Upper lobe of left lung (tissue), 6 donors: ENCODE results near the gene MINPP1. TPM values are rescaled to one million over a fixed set of nuclear protein-coding genes. Genes with fewer than 3 reads are reported as not detected.

ENCODE experiments used
- ATAC-seq, 2 donors: fragments of 200-7000 bp; cut with Tn5 transposase; one replicate each; pipeline ENCODE4 v1.9.1; 2022; ENCODE audit warnings: mild to moderate bottlenecking in 2 of 2, moderate library complexity in 2 of 2; ENCODE audit not compliant: low FRiP score in 2 of 2
- DNase-seq, 2 donors: peaks; one replicate each; pipeline ENCODE4 v3.0.0-alpha.2; 2019 to 2020
- H3K27ac ChIP-seq, 4 donors: fragments of 200-600 bp; sonication (generic); one replicate each; pipeline ENCODE4 v1.5.1; 2016 to 2019
- H3K27me3 ChIP-seq, 4 donors: fragments of 200-600 bp; sonication (generic); one replicate each; pipeline ENCODE4 v1.5.1; 2017 to 2019
- H3K36me3 ChIP-seq, 4 donors: fragments of 200-600 bp; sonication (generic); one replicate each; pipeline ENCODE4 v1.5.1; 2016 to 2019
- H3K4me1 ChIP-seq, 4 donors: fragments of 200-600 bp; sonication (generic); one replicate each; pipeline ENCODE4 v1.5.1; 2018 to 2019
- H3K4me3 ChIP-seq, 4 donors: fragments of 200-600 bp; sonication (generic); one replicate each; pipeline ENCODE4 v1.5.1; 2017 to 2019; ENCODE audit warnings: mild to moderate bottlenecking in 2 of 4, moderate library complexity in 1 of 4
- H3K9me3 ChIP-seq, 4 donors: fragments of 200-600 bp; sonication (generic); one replicate each; pipeline ENCODE4 v1.5.1; 2018 to 2019
- EP300 ChIP-seq, 4 donors: sonication (generic); formaldehyde crosslinking; IDR thresholded peaks; one replicate each; pipeline ENCODE4 v1.5.1; 2017; ENCODE audit warnings: antibody characterized with exemption in 4 of 4, control low read depth in 2 of 4
- POLR2A ChIP-seq, 4 donors: fragments of 450-650 bp; IDR thresholded peaks; one replicate each; pipeline ENCODE4 v1.5.1; 2016 to 2017; ENCODE audit warnings: antibody characterized with exemption in 4 of 4, mild to moderate bottlenecking in 2 of 4
- POLR2AphosphoS5 ChIP-seq, 2 donors: sonication (generic); formaldehyde crosslinking; IDR thresholded peaks; one replicate each; pipeline ENCODE4 v1.5.1; 2017; ENCODE audit warnings: antibody characterized with exemption in 2 of 2
- WGBS, 2 donors: methylation state at CpG; one replicate each; pipeline ENCODE4 v1.1.5; 2017 to 2018; 5-methylcytosine and 5-hydroxymethylcytosine counted together
- total RNA-seq, 6 donors: library from RNA; depleted of rRNA in 4 of 6; stranded (reverse); fragments of >200 nt in 4 of 6; gene quantifications; one replicate each; pipeline versions ENCODE4 v1.1.0 to v1.2.1, GENCODE V29; 2016 to 2021
- TF ChIP-seq, protein P1 (sequence below), 6 experiments: fragments of 450-650 bp in 4 of 6; fragments of 200-600 bp in 2 of 6; sonication (generic) in 2 of 6; IDR thresholded peaks; one replicate each; pipeline ENCODE4 v1.5.1; 2016 to 2019; ENCODE audit warnings: antibody characterized with exemption in 6 of 6
- donor health status: DM: no; HTN: no; CAD: no; lungs with moderate emphysema.
- donor health status: DM: no; HTN: yes; CAD: no; lungs with severe emphysema.

Gene MINPP1
- total RNA-seq, 6 donors from 2014 or later = 8.0 to 22.2 (median 15.4) TPM

DNA sequence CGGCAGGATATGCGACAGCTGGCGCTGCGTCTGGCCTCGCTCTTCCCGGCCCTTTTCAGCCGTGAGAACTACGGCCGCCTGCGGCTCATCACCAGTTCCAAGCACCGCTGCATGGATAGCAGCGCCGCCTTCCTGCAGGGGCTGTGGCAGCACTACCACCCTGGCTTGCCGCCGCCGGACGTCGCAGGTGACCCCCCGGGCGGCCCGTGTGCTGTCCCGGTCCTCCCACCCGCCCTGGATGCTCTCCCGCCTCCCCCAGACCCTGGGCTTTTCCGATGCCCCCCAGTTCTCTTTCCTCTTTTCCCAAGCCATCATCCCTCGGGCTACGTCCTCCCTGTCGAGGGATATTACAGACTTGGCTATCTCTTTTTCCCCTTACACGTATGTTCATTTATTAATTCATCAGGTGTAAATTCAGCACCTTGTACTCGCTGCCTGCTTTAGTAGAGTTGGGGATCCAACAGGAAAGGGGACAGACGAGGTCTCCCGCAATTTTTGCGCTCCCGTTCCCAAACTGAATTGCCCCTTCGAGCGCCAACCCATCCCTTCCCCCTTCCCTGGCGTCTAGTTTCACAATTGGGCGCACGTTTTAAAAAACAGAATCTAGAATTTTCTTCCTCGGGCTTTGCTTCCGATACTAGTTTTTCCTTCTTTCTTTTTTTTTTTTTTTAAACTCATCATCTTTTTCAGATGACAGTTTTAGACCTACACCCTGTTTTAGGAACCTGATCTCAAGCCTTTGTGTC lies 846 bp downstream of the MINPP1 start:
- 1 to 4% methylated on average over 20 to 28 of the region's 41 CpGs for WGBS, 2 donors
- Histone ChIP-seq H3K27ac (peak overlapping the region; percentile 72 to 88 (median 82)), H3K4me3 (peak overlapping the region; percentile 73 to 98 (median 78)), H3K27me3 (no peaks in the 10 kb centered on the region), H3K9me3 (no peaks in the 10 kb centered on the region), H3K36me3 (peaks cover 0 to 22% (median 3%) of the 10 kb centered on the region in 4 donors), H3K4me1 (peaks cover 5 to 21% (median 11%) of the 10 kb centered on the region in 4 donors)
- TF ChIP-seq, protein P1, sequence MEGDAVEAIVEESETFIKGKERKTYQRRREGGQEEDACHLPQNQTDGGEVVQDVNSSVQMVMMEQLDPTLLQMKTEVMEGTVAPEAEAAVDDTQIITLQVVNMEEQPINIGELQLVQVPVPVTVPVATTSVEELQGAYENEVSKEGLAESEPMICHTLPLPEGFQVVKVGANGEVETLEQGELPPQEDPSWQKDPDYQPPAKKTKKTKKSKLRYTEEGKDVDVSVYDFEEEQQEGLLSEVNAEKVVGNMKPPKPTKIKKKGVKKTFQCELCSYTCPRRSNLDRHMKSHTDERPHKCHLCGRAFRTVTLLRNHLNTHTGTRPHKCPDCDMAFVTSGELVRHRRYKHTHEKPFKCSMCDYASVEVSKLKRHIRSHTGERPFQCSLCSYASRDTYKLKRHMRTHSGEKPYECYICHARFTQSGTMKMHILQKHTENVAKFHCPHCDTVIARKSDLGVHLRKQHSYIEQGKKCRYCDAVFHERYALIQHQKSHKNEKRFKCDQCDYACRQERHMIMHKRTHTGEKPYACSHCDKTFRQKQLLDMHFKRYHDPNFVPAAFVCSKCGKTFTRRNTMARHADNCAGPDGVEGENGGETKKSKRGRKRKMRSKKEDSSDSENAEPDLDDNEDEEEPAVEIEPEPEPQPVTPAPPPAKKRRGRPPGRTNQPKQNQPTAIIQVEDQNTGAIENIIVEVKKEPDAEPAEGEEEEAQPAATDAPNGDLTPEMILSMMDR (IDR thresholded peaks at IDR 0.05) = peak in 5 of 6 experiments; percentile 33 to 55 (median 54)
- TF ChIP-seq POLR2A (IDR thresholded peaks at IDR 0.05) = no peak
- ATAC-seq = peak; percentile 83 to 90
- DNase-seq = peak; percentile 74 to 88

DNA sequence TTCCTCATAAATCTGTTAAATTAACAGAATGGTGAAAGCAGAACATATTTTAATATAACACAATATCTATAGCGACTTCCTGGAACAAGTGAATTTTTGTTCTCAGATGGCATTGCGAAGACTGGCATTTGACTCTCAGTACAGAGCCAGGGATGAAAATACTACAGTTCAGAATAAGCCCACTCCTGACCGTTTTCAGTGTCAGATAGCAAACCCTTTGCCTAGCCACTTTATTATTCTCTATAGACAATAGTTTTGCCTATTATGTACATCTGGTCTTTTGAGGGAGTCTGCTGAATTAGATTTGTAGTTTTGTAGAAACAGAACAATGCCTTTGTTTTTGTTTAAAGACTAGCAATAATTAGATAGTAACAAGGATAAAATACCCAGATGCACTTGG lies 2.3 kb downstream of the MINPP1 start:
- 83 to 88% methylated on average over 3 of the region's 3 CpGs for WGBS, 2 donors
- ATAC-seq (no peak), DNase-seq (no peak)
- no peaks in the 10 kb centered on the region for H3K9me3 ChIP-seq
- H3K27ac ChIP-seq = no peak overlapping the region
- H3K4me1 ChIP-seq = peaks cover 5 to 21% (median 11%) of the 10 kb centered on the region in 4 donors
- no peak overlapping the region for H3K4me3 ChIP-seq
- TF ChIP-seq, protein P1 (IDR thresholded peaks at IDR 0.05) = no peak
- TF ChIP-seq POLR2A (IDR thresholded peaks at IDR 0.05) (no peak), POLR2AphosphoS5 (IDR thresholded peaks at IDR 0.05) (no peak), EP300 (IDR thresholded peaks at IDR 0.05) (no peak)
- peaks cover 0 to 30% (median 5%) of the 10 kb centered on the region in 4 donors for H3K36me3 ChIP-seq
- no peaks in the 10 kb centered on the region for H3K27me3 ChIP-seq

DNA sequence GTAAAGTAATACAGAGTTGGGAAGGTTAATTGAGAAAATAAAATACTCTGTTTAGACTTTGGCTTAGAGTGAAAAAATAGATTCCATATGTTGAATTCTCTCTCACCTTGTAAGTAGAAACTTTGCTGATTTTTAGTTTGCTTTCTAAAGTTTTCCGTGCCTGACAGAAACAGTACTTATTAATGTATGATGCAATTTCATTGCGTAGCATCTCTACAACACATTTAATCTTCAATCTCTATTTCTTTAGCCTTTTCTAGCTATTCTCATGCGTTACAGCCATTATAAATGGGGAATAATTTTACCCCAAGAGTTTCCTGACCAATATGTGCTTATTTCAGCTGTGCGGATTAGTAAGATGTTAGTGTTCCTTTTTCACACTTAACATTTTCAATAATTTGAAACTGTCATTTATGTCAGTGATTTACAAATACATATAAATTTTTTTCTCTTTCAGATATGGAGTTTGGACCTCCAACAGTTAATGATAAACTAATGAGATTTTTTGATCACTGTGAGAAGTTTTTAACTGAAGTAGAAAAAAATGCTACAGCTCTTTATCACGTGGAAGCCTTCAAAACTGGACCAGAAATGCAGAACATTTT lies 3.3 kb downstream of the MINPP1 start:
- Histone ChIP-seq H3K27ac (no peak overlapping the region), H3K27me3 (no peaks in the 10 kb centered on the region), H3K9me3 (no peaks in the 10 kb centered on the region), H3K36me3 (peaks cover 0 to 33% (median 5%) of the 10 kb centered on the region in 4 donors), H3K4me1 (peaks cover 5 to 21% (median 11%) of the 10 kb centered on the region in 4 donors), H3K4me3 (no peak overlapping the region)
- WGBS, 2 donors = 87 to 88% methylated on average over 5 of the region's 5 CpGs
- TF ChIP-seq POLR2AphosphoS5 (IDR thresholded peaks at IDR 0.05) (no peak), POLR2A (IDR thresholded peaks at IDR 0.05) (no peak), EP300 (IDR thresholded peaks at IDR 0.05) (no peak)
- TF ChIP-seq, protein P1 (IDR thresholded peaks at IDR 0.05) = no peak
- DNase-seq (no peak), ATAC-seq (no peak)

DNA sequence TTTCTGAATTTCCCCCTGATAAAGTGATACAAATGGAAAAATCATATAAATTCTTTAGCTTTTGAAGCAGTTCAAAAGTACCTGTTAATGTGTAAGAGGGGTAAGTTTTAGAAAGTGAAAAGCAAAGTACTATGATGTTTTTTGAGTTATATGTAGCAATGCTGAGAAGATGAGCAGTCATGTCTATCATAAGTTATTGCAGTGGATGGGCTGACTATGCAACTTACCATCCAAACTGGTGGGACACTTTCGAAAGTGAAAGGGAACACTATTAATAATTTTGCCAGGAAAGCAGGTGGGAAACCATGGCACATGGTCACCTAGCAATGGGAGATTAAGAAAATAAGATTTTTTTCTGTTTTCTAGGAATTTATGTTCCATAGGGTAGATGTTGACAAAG lies 4.1 kb downstream of the MINPP1 start:
- H3K36me3 ChIP-seq = peaks cover 0 to 41% (median 7%) of the 10 kb centered on the region in 4 donors
- peaks cover 5 to 21% (median 11%) of the 10 kb centered on the region in 4 donors for H3K4me1 ChIP-seq
- no peaks in the 10 kb centered on the region for H3K9me3 ChIP-seq
- H3K27ac ChIP-seq = no peak overlapping the region
- 91 to 94% methylated on average over 1 of the region's 1 CpG for WGBS, 2 donors
- no peaks in the 10 kb centered on the region for H3K27me3 ChIP-seq
- no peak for DNase-seq
- TF ChIP-seq, protein P1 (IDR thresholded peaks at IDR 0.05) = no peak
- no peak for TF ChIP-seq POLR2A (IDR thresholded peaks at IDR 0.05)
- TF ChIP-seq POLR2AphosphoS5 (IDR thresholded peaks at IDR 0.05) = no peak
- TF ChIP-seq EP300 (IDR thresholded peaks at IDR 0.05) = no peak
- no peak for ATAC-seq
- H3K4me3 ChIP-seq = no peak overlapping the region
